Measurements from ENCODE around the gene PRKG1.

PRKG1 gene

DNA sequence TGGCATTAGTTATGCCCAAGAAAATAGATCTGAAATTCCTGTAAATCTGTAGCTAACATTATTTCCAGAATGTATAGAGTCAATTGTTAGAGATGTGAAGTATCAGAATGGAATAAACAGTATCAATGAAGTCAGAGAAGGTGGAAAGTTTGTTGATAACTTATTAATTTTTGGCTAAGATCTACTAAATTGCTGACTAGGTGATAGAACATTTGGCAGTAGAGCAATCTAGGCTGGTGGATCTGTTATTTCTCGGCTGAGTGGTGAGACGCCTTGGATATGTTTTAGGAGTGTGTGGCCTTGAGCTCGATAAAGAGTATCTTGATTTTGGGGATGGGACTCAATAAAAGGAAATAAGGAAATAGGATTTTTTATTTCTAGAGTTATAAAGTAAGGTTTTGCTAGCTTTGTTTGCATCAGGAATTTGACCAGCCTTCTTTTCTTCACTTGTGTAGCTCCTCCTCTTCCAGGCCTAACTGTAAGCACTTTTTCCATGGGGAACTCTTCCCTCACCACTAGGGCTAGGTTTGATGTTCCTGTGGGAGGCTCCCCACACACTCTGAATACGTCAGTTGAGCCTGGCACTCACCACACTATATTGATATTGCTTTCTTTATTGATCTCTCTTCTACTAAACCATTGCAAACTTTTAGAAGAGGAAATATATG lies 711.9 kb downstream of the PRKG1 start:
- DNase-seq, result no peak

DNA sequence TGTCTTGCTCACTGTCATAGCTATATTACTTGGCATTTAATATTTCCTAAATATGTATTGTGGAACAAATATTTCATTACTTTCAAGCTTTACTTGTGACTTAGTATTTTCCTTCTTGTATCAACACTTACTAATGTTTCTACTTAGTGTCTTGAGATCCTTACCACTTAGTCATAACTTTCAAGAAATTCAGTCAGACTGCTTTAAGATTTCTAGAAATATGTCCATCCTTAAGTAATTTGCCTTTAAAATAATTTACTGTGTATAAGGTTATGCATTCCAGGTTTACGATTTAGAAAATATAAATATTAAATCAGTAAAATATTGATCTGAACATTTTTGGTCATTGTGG lies 712.4 kb downstream of the PRKG1 start:
- no peak for DNase-seq

DNA sequence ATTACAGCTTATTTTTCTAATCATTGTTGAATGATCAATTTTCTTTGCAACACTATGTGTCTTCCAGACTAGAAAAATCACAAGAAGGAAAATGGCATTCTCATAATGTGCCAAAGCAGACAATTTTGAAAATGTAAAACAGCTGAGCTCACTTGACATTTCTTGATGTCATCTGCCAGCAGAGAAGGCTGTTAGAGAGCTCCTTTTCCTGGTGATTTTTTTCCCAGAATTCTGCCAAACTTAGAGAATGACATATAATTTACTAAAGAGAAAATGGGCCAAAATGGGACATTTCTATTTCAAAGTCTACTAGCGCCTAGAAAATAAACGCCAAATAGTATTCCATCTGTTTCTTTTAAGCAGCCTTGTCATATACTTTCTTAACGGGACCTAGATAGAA lies 714.0 kb downstream of the PRKG1 start:
- DNase-seq, result no peak

DNA sequence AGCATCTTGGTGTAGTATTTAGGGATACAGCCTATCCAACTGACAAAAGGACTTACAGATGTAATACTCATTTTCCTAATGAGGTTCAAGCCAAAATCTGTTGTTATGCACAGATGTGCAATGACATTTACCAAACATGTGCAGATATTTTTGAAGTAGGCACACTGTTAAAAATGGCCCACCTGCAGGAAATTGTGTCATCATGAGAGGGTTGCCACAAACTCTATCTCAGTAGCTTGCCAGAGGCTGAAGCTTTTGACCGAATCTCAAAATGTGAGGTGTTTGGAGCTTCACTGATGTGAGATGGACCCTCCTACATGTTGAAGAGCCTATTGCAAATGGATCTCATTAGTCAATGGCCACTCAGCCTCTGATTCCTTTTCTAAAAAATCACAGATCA lies 714.8 kb downstream of the PRKG1 start:
- no peak for DNase-seq

DNA sequence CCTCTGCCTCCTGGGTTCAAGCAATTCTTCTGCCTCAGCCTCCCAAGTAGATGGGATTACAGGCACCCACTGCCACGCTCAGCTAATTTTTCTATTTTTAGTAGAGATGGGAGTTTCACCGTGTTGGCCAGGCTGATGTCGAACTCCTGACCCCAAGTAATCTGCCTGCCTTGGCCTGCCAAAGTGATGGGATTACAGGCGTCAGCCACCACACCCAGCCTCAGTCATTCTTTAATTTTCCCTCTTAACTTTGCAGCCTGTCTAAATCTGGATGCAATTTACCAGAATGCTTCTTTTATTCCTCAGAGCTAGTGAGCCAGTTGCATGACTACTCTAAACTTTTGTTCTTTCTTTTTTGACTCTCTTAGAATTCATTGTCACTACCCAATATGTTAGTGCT lies 715.6 kb downstream of the PRKG1 start:
- no peak for DNase-seq

DNA sequence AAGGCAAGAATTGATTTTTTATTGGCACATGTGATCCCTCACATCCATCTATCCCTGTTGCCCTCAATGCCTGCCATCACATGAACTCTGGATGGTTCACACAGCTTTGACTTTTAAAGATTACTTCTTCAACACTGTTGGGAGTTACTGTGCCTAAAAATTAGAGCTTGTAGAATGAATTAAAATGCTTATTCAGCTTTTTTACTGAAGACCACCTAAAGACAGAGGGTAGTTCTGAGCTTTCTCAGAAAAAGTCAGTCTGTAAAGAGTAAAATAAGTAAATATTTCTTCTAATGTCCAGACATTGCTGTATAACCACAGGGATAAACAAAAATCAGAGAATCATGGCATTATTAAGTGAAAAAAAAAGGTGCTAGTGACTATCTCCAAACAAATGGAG lies 718.4 kb downstream of the PRKG1 start:
- no peak for DNase-seq

DNA sequence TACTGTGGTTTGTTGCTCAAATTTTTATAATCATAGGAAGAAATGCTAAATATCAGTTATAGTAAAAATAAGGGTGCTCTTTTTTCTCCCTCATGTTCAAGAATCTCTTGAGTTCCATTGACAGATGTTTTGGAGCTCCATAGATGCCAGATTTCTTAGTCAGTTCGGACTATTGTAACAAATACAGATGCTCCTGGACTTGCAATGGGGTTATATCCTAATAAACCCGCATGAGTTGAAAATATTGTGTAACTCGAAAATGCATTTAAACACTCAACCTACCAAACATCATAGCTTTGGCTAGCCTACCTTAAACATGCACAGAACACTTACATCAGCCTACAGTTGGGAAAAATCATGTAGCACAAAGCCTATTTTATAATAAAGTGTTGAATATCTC lies 725.8 kb downstream of the PRKG1 start:
- no peak for DNase-seq

DNA sequence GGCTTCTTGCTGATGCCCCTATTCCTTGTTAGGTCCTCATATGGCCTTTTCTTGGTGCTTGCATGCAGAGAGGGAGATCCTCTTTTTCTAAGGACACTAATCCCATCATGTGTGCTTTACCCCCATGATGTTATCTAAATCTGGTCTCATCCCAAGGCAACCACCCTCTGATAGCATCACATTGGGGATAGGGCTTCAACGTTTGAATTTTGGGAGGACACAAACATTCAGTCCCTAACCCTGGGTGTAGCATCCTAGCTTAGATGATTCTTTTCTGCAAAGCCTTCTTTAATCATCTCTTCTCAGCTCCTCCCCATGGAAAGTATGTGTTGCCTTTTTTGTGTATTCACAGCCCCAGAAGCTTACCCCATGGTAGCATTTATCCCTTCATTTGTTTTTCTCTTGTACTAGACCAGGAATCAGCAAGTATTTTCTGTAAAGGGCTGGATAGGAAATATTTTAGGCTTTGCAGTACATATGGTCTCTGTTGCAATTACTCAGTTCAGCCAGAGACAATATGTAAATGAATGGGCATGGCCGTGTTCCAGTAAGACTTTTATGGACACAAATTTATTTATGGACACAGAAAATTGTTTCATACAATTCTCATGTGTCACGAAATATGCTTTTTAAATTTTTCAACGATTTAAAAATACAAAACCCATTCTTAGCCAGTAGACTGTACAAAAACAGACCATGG lies 726.6 kb downstream of the PRKG1 start:
- DNase-seq, result no peak

DNA sequence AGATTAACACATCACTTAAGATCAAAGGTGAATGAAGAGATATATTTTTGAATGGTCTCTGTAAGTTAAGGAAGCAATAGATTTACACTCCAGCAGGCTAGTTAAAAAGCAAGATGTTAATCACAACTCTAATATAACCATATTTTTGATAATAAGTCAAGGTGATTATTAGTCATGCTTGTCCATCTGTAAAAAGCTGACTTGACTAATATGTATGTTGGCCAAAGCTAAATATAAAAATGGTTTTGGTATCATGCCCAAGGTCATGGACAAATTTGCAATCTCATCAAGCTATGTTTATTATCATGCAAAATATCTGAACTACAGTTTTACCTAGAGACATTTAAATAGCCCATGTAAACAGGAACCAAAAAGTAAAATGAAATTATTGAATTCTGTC lies 727.7 kb downstream of the PRKG1 start:
- no peak for DNase-seq

DNA sequence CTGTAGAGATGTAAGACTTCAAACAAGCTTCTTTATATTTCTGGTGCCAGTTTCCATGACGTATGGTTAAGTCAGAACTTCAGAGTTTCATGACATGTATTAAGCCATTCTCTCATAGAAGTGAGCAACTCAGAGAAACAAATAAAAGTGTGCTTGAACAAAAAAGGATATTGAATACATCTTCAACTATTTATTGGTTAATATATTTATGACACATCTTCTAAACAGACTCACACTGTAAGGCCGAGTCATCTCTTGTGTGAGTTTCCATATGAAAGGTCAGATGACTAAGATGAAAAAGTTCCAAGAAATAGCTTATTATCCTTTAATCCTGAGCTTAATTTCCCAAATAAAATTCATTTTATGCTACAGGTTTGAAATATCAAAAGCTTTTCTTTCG lies 730.6 kb downstream of the PRKG1 start:
- peak; percentile 20 for DNase-seq

DNA sequence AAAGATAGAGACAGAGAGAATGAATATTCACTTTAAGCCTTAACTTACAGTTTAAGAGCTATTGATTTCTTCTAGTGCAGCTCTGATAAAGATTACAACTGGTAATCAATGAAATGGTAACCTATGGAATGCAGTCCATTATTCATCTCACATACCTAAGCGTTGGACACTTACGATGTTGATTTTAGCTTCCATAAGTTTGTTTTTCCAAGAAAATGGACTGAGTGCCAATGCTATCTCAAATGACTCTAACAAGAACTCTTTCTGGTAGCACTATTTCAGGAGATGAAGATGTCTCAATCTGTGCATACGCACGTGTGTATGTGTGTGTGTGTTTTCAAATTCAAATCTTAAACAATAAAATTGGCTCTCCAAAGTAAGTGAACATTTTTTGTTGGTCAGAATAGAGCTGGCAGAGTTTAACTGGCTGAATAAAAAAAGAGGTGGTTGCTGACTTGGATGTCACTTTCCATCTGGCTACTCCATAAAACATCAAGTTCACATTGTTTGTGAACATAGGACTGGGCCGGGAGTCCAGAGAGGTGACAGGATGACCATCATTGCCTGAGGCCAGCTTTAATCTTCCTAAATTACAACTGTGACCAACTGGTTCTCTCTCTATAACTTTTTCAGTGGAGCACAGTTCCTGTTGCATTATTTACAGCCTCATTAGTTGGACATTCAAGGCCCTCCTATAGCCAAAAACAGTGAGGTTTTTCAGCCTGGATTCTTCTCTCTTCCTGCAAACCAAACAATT lies 732.0 kb downstream of the PRKG1 start:
- DNase-seq, result no peak

DNA sequence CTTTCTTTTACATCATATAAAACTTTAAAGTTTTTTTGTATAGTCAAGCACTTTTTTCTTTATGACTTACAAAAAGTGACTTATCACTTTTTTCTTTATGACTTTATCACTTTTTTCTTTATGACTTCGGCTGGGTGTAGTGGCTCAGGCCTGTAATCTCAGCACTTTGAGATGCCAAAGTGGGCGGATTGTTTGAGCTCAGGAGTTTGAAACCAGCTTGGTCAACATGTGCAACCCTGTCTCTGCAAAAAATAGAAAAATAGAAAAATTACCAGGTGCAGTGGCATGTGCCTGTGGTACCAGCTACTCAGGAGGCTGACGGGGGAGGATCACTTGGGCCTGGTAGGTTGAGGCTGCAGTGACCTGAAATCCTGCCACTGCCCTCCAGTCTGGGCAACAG lies 733.9 kb downstream of the PRKG1 start:
- DNase-seq, result no peak

DNA sequence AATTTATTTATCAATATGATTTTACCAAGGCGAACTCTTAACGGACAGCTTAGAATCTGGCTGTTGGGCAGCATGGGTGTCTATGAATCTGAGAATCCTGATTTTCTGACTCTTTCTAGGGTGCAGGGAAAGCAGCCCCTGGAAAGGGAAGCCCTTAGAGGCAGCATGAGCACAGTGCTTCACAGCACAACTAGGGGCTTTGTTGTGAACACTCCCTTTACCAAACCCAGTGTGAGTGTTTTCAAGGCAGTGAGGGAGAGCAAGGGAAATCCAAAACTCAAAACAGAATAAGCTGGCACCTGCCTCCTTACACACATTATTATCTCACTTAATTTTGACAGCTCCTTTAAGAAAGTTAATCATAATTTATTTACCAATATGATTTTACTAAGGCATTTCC lies 741.4 kb downstream of the PRKG1 start:
- DNase-seq, result no peak

DNA sequence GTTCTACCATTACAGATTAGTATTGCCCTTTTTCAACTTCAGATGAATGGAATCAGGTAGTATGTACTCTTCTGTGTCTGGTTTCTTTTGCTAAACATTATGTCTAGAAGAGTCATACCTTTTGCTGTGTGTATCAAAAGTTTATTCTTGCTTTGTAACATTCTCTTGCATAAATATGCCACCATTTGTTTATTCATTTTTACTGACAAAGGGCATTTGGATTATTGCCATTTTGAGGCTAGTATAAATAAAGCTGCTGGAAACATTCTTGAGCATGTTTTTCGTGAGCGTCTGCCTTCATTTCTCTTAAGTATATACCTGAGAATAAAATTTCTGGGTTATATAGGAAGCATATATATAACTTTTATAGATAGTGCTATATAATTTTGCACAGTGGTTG lies 746.8 kb downstream of the PRKG1 start:
- DNase-seq, result no peak

DNA sequence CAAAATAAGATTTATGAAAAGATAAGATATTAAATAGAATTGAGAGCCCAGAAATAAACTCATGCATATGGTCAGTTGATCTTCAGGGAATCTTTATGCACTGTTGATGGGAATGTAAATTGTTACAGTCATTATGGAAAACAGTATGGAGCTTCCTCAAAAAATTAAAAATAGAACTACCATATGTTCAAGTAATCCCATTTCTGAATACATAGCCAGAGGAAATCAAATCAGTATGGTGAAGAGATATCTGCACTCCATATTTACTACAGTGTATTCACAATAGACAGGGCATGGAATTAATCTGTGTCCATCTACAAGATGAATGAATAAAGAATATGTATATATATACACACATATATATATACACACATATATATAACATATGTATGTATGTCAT lies 747.5 kb downstream of the PRKG1 start:
- no peak for DNase-seq

DNA sequence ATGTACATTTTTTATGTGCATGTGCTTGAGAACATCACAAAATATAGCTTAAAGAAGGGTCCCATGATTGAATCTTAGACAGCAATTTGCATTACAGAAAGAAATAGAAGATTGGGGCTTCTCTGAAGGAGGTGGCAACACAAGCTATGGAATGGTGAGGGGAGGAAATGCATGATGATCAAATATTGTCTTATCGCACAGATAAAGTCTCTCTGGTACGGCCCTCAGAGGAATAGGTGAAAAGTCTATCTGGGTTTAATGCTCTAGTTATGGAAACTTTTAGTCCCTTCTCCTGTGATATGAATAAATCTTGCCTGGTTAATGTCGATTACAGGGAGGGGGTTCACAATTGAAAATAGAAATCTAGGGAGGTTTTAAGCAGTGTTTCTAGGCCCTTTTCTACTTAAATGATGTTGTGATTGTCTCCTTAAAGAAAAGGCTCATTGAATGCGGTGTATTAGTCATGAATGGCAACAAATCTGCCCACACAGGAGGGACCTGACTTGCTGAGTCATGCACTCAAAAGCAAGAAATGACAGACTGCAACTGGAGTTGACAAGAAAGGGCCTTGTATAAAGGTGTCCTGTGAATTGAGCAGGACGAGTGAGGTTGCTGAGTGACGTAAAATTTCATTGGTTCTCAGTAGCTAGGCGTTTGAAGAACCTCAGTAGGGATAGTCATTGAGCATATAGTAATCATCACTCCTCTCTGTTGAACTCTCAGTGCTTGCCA lies 758.5 kb downstream of the PRKG1 start:
- peak; percentile 14 for DNase-seq

DNA sequence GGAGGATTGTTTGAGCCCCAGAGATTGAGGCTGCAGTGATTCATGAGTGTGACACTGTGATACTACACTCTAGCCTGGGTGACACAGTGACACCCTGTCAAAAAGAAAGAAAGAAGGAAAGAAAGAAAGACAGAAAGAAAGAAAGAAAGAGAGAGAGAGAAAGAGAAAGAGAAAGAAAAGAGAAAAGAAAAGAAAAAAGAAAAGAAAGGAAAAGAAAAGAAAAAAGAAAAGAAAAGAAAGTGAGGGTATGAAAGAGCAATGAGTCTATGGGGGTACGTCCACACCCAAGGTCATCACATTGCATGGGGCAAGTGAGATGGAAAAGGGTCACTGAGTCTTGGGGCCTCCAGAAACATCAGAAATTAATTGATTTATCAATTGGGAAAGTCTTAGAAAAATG lies 760.3 kb downstream of the PRKG1 start:
- DNase-seq, result no peak

DNA sequence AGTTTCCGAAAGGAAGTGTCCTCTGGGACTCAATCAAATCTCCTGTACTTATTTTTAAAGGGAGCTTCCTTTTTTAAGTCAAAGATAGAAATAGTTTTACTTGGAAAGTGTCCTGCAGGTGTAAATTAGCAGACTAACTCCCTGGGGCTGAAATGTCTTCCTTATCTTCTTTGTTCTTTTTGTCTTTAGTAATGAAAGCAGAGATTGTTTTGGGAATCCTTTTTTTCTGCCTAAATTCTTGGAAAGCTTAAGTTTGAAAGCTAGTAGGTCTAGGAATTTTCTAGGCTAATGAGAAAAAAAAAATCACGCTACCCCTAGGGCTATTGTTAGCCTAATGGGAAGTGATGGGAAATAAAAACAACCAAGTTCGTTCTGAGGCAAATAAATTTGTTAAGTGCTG lies 764.2 kb downstream of the PRKG1 start:
- DNase-seq, result no peak

DNA sequence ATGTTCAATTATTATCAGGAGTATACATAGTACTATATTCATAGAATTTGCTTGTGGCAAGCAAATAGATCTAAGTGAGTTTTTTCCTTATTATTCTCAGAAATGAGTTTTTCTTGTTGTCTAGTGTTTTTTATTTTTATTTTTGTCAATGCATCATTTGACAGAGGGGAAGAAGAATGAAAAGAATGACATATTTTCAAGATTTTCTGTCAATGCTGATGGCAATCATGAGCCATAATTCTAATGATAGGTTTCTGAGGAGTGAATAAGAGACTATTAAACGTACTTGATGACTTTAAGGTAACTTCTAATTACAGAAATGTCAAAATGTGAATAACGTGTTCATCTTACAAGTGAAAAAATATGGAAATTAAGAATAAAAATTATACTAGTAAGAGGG lies 769.7 kb downstream of the PRKG1 start:
- no peak for DNase-seq

DNA sequence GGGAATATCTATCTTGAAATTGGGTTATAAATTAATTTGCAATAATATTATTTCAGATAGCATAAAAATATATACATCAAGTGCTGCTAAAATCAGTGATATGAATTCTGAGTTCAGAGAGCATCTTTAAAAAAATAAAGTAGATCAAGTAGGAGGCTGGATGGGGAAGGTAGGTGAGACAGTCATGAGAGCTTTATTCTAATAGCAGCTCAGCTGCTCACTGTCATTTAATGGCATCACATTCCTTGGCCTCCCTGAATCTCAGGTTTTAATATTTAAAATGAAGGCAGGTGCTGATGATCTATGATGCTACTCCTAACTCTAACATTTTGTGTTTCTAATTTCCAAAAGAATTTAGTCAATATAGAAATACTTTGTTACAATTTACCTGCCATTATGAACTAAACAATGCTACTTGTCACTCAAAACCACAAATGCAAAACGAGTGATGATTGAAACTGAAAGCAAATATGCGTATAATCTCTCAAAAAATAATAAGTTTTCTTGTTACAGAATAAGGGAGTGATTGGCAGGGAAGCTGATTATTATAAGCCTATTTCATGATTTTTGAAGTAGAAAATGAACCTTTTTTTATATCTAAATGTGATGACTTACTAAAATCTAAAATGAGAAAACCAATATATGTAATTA lies 772.7 kb downstream of the PRKG1 start:
- no peak for DNase-seq

DNA sequence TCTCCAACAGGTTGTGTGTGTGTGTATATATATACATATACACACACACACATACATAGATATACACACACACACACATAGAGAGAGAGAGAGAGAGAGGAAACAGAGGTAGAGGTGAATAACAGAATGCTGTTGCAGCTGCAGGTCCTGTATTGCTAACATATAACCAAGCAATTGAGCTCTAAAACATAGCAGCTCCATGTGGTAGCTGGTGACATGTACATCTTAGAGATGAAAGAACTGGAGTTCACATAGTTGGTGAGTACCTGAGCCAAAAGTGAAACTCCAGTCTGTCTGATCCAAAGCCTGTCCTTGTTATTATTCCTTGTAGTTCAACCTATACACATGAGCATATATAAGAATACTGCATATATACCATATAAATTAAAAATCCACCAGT lies 778.0 kb downstream of the PRKG1 start:
- no peak for DNase-seq

DNA sequence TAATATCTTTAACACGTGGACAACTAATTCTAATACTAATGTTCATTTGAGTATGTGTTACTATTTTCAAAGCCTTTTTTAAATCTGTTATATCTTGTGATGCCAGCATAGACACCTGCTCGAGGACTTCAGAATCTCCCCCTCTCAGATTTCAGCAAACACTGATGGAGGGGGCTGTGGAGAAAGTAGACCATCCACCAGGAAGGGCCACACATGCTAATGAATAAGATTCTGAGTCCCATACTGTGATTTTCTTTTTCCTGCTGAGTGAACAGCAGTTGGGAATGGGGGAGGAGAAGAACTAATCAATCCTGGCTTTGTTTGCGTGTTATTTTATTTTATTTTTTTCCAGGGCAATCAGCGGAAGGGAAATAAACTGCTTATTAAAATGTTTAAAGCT lies 783.0 kb downstream of the PRKG1 start:
- no peak for DNase-seq

DNA sequence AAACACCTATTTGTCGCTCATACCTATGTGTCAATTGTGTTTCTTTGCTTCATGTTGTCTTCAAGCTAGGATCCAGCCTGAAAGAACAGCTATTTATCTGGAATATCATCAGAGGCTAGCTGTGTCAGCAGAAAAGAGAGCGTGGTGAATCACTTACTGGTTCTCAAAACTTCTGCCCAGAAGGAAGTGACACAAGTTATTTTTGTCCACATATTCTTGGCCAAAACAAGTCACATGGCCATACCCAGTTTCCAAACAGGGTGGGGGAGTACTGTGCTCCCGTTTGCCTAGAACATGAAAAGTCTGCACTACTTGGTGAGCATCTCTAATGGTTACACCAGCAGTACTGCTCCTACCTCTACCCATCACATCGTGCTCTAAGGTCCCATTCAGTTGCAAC lies 786.0 kb downstream of the PRKG1 start:
- no peak for DNase-seq
